ENCODE results near the gene SLC12A4. TPM values are rescaled to one million over a fixed set of nuclear protein-coding genes. Genes with fewer than 3 reads are reported as not detected.
"Not testable (repeated sequence)": the region's sequence is repeated elsewhere in the genome, so short reads cannot be mapped to it uniquely, and the experiment has no call there.

Gene SLC12A4
- total and polyA plus RNA-seq, 2 experiments from 2014 or later = 19.9 to 53.0 TPM

- H3K27me3 ChIP-seq (ENCODE audit: insufficient read depth) = peaks cover 3% of the 10 kb centered on the region; the same call in 1 of the 2 replicates
- no peaks in the 10 kb centered on the region for H3K9me3 Mint-ChIP-seq
- H3K4me1 Mint-ChIP-seq = no peaks in the 10 kb centered on the region
- no peaks in the 10 kb centered on the region for H3K4me1 ChIP-seq (ENCODE audit: insufficient read depth)
- no peaks in the 10 kb centered on the region for H3K36me3 Mint-ChIP-seq (ENCODE audit: low read depth)
- no peaks in the 10 kb centered on the region for H3K36me3 ChIP-seq (ENCODE audit: insufficient read depth)
- no peak for ATAC-seq
- no peaks in the 10 kb centered on the region for H4K20me1 ChIP-seq (replicated peaks; ENCODE audit: insufficient read depth)
- H3K4me3 ChIP-seq = no peak overlapping the region
- no peak for TF ChIP-seq REST (IDR thresholded peaks at IDR 0.05; ENCODE audit: unreplicated experiment)
- TF ChIP-seq CREB1 (CRISPR knock-in tag; IDR thresholded peaks at IDR 0.05; ENCODE audit: low read depth) = no peak
- TF ChIP-seq EZH2 (IDR thresholded peaks at IDR 0.05; ENCODE audit: low read depth, unreplicated experiment) = no peak
- no peak for TF ChIP-seq CTCF (conservative IDR thresholded peaks at IDR 0.05; ENCODE audit: low read depth in 2 of 2)
- no peak for TF ChIP-seq ZNF462 (CRISPR knock-in tag; IDR thresholded peaks at IDR 0.05)
- no peak for TF ChIP-seq ZNF114 (CRISPR knock-in tag; IDR thresholded peaks at IDR 0.05)
- no peak overlapping the region for H3K4me3 Mint-ChIP-seq
- H3K27ac ChIP-seq (ENCODE audit: low read depth) = no peak overlapping the region
- H3K4me2 ChIP-seq = no peak overlapping the region
- DNase-seq (ENCODE audit: low spot score) = no peak
- H3K9me2 ChIP-seq (ENCODE audit: insufficient read depth) = no peaks in the 10 kb centered on the region
- H3K27me3 Mint-ChIP-seq (ENCODE audit: insufficient read depth, low read depth, poor library complexity) = peaks cover 13% of the 10 kb centered on the region
- H3F3A ChIP-seq (replicated peaks; ENCODE audit: low read depth) = 0 out of 2 replicates have a peak, but pooled peaks cover 3% of the 10 kb centered on the region
- no peak overlapping the region for H3K27ac Mint-ChIP-seq
- no peaks in the 10 kb centered on the region for H3K79me2 ChIP-seq (replicated peaks; ENCODE audit: insufficient read depth)
- H2AFZ ChIP-seq = no peak overlapping the region
Measured at GRCh38 chr16:67995423-67995822, 27.0 kb upstream of the SLC12A4 start.

- H3K27ac ChIP-seq (ENCODE audit: low read depth); H3K27ac Mint-ChIP-seq; H3K4me1 Mint-ChIP-seq; ATAC-seq; H4K20me1 ChIP-seq (replicated peaks; ENCODE audit: insufficient read depth); H3K4me3 Mint-ChIP-seq; H3K27me3 ChIP-seq (ENCODE audit: insufficient read depth); H3K79me2 ChIP-seq (replicated peaks; ENCODE audit: insufficient read depth); H3K36me3 Mint-ChIP-seq (ENCODE audit: low read depth); H3K4me2 ChIP-seq; H3K36me3 ChIP-seq (ENCODE audit: insufficient read depth); H3F3A ChIP-seq (replicated peaks; ENCODE audit: low read depth); H2AFZ ChIP-seq; H3K9me2 ChIP-seq (ENCODE audit: insufficient read depth); H3K9me3 Mint-ChIP-seq; H3K4me3 ChIP-seq; DNase-seq (ENCODE audit: low spot score); H3K4me1 ChIP-seq (ENCODE audit: insufficient read depth): not testable (repeated sequence)
- H3K27me3 Mint-ChIP-seq (ENCODE audit: insufficient read depth, low read depth, poor library complexity) = peaks cover 13% of the 10 kb centered on the region
Measured at GRCh38 chr16:67994040-67994408, 25.6 kb upstream of the SLC12A4 start.
